ENCODE data around the gene KIF2C.
"Not testable (repeated sequence)": the region's sequence is repeated elsewhere in the genome, so short reads cannot be mapped to it uniquely, and the experiment has no call there.

The KIF2C gene

DNA sequence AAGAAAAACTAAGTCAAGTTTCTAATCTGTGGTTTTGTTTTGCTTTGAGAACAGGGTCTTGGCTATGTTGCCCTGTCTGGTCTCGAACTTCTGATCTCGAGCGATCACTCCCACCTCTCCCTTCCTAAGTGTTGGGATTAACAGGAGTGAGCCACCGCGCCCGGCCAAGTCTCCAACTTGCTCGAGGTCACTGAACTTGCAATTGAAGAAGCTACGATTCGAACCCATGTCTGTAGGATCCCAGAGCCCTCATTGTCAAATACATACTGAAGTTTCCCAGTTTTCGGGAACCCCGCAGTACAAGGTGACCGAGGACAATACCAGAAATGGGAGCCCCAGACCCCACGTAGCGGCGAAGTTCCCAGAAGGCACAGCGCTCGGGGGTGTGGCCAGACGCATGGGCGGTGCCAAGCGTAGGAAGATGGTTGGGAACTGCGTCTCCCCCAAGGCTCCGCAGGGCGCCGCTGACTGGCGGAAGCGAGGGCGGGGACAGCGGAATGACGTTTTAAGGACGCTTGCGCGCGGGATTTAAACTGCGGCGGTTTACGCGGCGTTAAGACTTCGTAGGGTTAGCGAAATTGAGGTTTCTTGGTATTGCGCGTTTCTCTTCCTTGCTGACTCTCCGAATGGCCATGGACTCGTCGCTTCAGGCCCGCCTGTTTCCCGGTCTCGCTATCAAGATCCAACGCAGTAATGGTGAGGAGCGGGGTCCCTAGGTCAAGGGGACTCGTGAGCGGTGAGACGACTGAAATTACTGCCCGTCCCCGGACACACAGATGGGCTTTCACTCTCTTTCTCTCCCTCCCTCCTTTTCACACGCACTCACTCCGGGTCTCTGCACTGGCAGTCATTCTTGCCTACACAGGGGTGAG lies at the start of gene KIF2C:
Gene KIF2C, plus strand, starts transcription at position 531 of the 872 bp plus-strand sequence. Its CDS starts 96 bp downstream, at position 627.
- in situ Hi-C loops (cut with MboI; ENCODE audit: low sequenced_read_pairs): loop anchor here (10.0 kb wide), 1 partner anchor 75 kb away; no protein-coding TSS in a partner anchor
- no peaks in the 10 kb centered on the region for H3K27me3 ChIP-seq (ENCODE audit: low read depth)
- DNase-seq (ENCODE audit: low spot score in 2 of 2): peak; percentile 97 to 99

DNA sequence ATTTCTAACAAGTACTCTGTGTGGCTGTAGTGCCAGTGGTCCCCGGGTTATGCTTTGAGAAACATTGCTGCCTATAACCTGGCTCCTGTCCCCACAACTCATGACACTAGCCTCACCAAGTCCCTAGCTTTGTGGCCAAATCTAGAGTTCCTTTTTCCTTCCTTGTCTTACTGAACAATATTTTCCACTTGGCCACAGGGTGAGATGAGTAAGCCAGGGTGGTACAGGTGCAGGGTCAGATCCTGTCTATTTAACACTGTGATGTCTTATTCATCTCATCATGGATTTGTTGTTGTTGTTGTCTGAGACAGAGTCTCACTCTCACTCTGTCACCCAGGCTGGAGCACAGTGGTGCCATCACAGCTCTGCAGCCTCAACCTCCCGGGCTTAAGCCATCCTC lies 46.5 kb upstream of the KIF2C start:
- DNase-seq (ENCODE audit: low spot score in 2 of 2): no peak
- in situ Hi-C loops (cut with MboI; ENCODE audit: low sequenced_read_pairs): no loop called here
- H3K4me1 ChIP-seq: peaks cover 22% of the 10 kb centered on the region

More for the DNA sequence above, at the start of gene KIF2C:
- Histone ChIP-seq H3K4me3 (peak within 1 kb of the TSS; percentile 80), H3K4me1 (peaks cover 16% of the 10 kb centered on the region; the same call in 1 of the 2 replicates), H3K36me3 (replicated peaks) (peaks cover 38% of the 10 kb centered on the region), H3K9me3 (no peaks in the 10 kb centered on the region)

DNA sequence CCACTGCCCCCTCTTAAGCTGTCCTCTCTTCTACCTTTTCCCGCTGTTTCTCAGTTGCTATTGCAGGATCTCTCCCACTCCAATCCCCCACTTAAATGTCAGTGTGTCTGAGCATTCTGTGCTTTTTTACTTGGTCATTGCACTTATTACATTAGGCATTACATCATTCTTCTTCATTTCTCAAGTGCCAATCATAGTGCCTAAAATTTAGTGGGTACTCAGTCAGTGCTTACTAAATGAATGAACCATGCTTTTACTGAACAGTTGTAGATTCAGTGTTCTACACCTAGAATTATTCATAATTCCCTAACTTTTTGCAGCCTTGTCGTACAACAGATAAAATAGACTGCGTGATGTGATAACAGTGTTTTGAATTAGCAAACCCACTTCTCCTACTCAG lies 45.7 kb upstream of the KIF2C start:
- no peak for DNase-seq (ENCODE audit: low spot score in 2 of 2)
- Histone ChIP-seq H3K4me3 (no peak overlapping the region), H3K36me3 (replicated peaks) (no peaks in the 10 kb centered on the region), H3K27me3 (ENCODE audit: low read depth) (no peaks in the 10 kb centered on the region), H3K9me3 (no peaks in the 10 kb centered on the region), H3K4me1 (peaks cover 15% of the 10 kb centered on the region)
- in situ Hi-C loops (cut with MboI; ENCODE audit: low sequenced_read_pairs): no loop called here

More for the DNA sequence above, 46.5 kb upstream of the KIF2C start:
- H3K36me3 ChIP-seq (replicated peaks): no peaks in the 10 kb centered on the region
- H3K27me3 ChIP-seq (ENCODE audit: low read depth): no peaks in the 10 kb centered on the region
- no peaks in the 10 kb centered on the region for H3K9me3 ChIP-seq
- no peak overlapping the region for H3K4me3 ChIP-seq

DNA sequence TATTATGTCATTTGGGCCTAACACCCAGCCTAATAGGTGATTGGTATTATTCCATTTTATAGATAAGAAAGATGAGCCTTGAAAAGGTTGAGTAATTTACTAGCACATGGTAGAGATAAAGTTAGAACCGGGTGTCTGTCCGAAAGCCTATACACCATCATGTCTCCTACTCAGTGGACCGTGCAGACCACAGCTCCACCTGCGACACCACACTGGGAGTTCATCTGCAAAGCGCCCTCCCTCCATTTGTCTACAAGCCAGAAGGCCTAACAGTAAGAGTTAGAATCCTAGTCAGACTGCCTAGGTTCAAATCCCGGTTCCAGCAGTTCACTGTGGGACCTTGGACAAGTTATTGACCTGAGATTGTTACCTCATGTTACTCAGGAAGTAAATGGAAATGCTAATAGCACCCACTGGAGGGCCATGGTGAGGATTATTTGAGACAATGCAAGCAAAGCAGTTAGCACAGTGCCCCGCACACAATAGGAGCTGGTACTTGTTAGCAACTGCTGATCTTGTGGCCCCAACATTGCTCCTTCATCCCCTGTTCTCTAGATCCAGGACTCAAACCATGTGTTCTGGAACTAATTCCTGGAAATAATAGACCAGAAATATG lies 44.7 kb upstream of the KIF2C start:
- Histone ChIP-seq H3K36me3 (replicated peaks) (no peaks in the 10 kb centered on the region), H3K4me3 (no peak overlapping the region), H3K9me3 (no peaks in the 10 kb centered on the region), H3K4me1 (peaks cover 4% of the 10 kb centered on the region), H3K27me3 (ENCODE audit: low read depth) (no peaks in the 10 kb centered on the region)
- DNase-seq (ENCODE audit: low spot score in 2 of 2): no peak
- in situ Hi-C loops (cut with MboI; ENCODE audit: low sequenced_read_pairs): no loop called here

DNA sequence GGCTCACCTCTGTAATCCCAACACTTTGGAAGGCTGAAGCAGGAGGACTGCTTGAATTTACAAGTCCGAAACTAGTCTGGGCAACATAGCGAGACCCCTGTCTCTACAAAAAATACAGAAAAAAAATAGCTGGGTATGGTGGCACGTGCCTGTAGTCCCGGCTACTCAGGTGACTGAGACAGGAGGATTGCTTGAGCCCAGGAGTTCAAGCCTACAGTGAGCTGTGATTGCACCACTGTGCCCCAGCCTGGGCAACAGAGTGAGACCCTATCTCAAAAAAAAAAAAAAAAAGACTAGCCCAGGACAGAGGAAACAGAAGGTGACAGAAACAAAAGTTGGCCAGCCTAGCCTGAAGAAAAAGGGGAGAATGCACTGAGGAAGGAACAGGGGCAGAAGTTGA lies 44.0 kb upstream of the KIF2C start:
- DNase-seq (ENCODE audit: low spot score in 2 of 2): no peak

DNA sequence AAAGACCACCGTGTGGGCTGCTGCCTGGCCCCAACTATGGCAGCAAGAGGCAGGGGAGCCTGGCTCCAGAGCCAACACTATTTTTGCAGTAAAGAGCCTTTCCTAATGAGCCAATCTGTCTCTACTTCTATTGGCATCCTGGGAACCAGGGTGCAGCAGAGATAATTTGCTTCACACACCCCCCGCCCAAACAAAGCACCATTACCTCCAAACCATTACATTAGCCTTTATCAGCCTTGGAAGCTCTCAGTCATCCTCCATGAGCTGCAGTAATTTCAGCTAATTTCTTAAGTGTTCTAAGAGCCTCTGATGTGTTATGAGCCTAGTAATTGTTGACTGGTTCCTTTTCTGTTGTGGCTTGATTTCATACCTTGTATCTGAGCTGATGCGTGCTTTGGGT lies 43.5 kb upstream of the KIF2C start:
- no peak for DNase-seq (ENCODE audit: low spot score in 2 of 2)
- H3K4me1 ChIP-seq: no peaks in the 10 kb centered on the region
- no peak overlapping the region for H3K4me3 ChIP-seq
- no peaks in the 10 kb centered on the region for H3K27me3 ChIP-seq (ENCODE audit: low read depth)
- no peaks in the 10 kb centered on the region for H3K9me3 ChIP-seq
- H3K36me3 ChIP-seq (replicated peaks): no peaks in the 10 kb centered on the region
- in situ Hi-C loops (cut with MboI; ENCODE audit: low sequenced_read_pairs): no loop called here

More for the DNA sequence above, 44.0 kb upstream of the KIF2C start:
- H3K36me3 ChIP-seq (replicated peaks): no peaks in the 10 kb centered on the region
- H3K9me3 ChIP-seq: no peaks in the 10 kb centered on the region
- no peaks in the 10 kb centered on the region for H3K4me1 ChIP-seq
- in situ Hi-C loops (cut with MboI; ENCODE audit: low sequenced_read_pairs): no loop called here
- H3K4me3 ChIP-seq: no peak overlapping the region
- no peaks in the 10 kb centered on the region for H3K27me3 ChIP-seq (ENCODE audit: low read depth)

DNA sequence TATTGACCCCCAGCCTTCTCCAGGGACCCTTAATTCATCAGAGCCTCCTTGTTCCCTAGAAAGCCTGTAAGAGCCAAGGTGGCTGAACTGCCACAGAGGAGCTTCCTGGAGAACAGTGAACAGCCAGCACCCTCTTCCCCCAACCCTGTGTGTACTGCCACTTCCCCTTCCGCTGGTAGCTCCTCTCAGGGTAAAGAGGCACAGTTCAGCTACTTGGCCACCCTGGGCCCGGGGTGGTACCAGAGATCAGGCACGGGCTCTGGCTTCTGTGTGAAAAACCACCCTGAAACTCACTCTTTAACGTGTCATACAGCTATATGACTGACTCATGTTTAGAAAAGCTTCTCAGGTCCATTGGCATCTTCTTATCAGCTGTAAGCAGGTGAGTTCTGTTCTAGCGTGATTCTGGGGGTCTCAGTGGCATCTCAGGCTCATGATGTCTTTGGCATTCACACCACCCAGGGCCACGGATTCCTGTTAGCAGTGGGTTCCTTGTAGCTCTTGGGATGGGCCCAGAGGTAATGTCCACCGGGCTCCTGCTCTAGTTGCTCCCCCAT lies 42.8 kb upstream of the KIF2C start:
- H3K27me3 ChIP-seq (ENCODE audit: low read depth): no peaks in the 10 kb centered on the region
- no peaks in the 10 kb centered on the region for H3K36me3 ChIP-seq (replicated peaks)
- H3K4me1 ChIP-seq: no peaks in the 10 kb centered on the region
- no peaks in the 10 kb centered on the region for H3K9me3 ChIP-seq
- H3K4me3 ChIP-seq: no peak overlapping the region
- in situ Hi-C loops (cut with MboI; ENCODE audit: low sequenced_read_pairs): no loop called here
- no peak for DNase-seq (ENCODE audit: low spot score in 2 of 2)

DNA sequence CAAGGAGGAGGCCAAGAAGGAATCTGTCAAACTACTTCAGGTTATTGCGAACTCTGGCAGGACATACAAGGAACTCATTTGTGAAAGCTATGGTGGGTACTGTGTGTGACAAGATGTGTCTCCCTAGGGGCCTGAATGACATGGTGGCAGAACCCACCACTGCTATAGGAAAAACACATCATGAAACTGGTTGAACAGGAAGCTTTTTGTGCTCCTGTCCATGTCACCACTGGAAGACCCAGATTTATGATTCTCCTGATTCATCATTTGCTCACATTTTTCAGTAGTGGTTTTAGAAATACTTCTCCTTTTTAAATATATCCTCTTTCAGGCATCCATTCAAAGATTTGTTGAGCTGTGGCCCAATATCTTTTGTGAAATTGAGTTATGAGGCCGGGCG lies 41.5 kb upstream of the KIF2C start:
- Histone ChIP-seq H3K4me3 (no peak overlapping the region), H3K36me3 (replicated peaks) (no peaks in the 10 kb centered on the region), H3K9me3 (no peaks in the 10 kb centered on the region), H3K27me3 (ENCODE audit: low read depth) (no peaks in the 10 kb centered on the region), H3K4me1 (no peaks in the 10 kb centered on the region)
- in situ Hi-C loops (cut with MboI; ENCODE audit: low sequenced_read_pairs): no loop called here
- no peak for DNase-seq (ENCODE audit: low spot score in 2 of 2)

DNA sequence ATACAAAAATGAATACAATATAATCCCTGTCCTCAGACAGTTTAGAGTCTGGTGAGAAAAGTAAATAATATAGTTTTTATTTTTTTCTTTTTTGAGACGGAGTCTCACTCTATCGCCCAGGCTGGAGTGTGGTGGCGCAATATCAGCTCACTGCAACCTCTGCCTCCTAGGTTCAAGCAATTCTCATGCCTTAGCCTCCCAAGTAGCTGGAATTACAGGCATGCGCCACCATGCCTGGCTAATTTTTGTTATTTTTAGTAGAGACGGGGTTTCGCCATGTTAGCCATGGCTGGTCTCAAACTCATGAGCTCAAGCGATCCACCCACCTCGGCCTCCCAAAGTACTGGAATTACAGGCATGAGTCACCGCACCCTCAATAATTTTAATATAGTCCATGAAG lies 40.3 kb upstream of the KIF2C start:
- H3K36me3 ChIP-seq (replicated peaks); in situ Hi-C loops (cut with MboI; ENCODE audit: low sequenced_read_pairs); DNase-seq (ENCODE audit: low spot score in 2 of 2); H3K9me3 ChIP-seq; H3K4me1 ChIP-seq; H3K27me3 ChIP-seq (ENCODE audit: low read depth); H3K4me3 ChIP-seq: not testable (repeated sequence)

DNA sequence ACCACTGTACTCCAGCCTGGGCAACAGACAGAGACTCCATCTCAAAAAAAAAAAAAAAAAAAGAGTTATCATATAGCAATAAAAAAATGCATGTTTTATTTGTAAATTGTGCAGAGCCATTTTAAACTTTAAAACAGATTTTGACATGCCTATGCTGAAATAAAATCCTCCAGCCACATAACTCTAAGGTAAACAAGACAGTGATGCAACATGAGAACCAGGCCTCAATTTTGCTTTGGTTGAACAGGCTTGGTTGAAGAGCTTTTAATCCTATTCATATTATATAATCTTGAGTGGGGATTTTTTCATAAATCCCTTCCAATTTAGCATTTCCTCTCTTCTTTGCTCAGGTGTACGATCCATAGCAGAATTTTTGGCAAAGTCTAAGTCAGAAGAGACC lies 39.1 kb upstream of the KIF2C start:
- Histone ChIP-seq H3K36me3 (replicated peaks) (no peaks in the 10 kb centered on the region), H3K4me1 (no peaks in the 10 kb centered on the region), H3K4me3 (no peak overlapping the region), H3K27me3 (ENCODE audit: low read depth) (no peaks in the 10 kb centered on the region), H3K9me3 (no peaks in the 10 kb centered on the region)
- DNase-seq (ENCODE audit: low spot score in 2 of 2): no peak
- in situ Hi-C loops (cut with MboI; ENCODE audit: low sequenced_read_pairs): loop anchor here (25.0 kb wide), 1 partner anchor 612 kb away; no protein-coding TSS in a partner anchor

DNA sequence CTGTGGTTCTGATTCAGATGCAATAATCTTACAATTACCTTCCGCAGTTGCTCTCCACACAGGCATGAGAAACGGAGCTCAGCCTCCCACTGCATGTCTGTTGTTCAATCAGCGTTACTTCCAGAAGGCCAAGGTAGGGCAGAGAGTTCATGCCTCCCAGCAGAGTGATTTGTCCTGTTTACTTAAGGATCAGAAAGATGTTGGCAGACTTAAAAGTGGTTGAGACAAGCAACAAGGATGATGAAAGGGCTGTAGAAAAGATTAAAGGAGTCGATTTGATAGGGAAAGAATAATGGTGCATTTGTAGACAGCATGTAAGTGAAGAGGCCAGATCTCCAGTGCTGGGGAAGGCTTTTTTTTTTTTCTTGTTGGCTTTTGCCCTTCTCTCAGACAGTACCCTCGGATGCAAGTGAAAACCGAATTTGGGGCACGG lies 38.5 kb upstream of the KIF2C start:
- H3K4me1 ChIP-seq: no peaks in the 10 kb centered on the region
- no peak overlapping the region for H3K4me3 ChIP-seq
- no peaks in the 10 kb centered on the region for H3K36me3 ChIP-seq (replicated peaks)
- no peaks in the 10 kb centered on the region for H3K9me3 ChIP-seq
- H3K27me3 ChIP-seq (ENCODE audit: low read depth): no peaks in the 10 kb centered on the region
- DNase-seq (ENCODE audit: low spot score in 2 of 2): no peak
- in situ Hi-C loops (cut with MboI; ENCODE audit: low sequenced_read_pairs): loop anchor here (25.0 kb wide), 1 partner anchor 611 kb away; no protein-coding TSS in a partner anchor

DNA sequence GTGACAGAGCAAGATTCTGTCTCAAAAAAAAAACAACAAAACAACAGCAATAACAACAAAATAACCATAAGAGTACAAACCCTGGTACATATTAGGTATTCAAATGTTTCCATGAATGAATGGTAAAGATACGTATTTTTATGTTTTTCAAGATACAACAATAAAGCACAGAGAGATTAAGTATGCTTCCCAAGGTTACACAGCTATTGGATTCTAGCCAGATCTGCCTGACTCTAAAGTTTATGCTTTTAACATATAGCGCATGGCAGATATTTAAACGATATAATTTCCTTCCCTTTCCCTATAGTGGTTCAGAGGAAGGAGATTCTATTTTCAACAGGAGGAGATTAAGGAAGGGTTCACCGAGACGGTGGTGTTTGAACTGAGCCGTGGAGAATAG lies 34.2 kb upstream of the KIF2C start:
- in situ Hi-C loops (cut with MboI; ENCODE audit: low sequenced_read_pairs): loop anchor here (25.0 kb wide), 1 partner anchor 607 kb away; no protein-coding TSS in a partner anchor
- no peaks in the 10 kb centered on the region for H3K27me3 ChIP-seq (ENCODE audit: low read depth)
- no peak for DNase-seq (ENCODE audit: low spot score in 2 of 2)
- H3K9me3 ChIP-seq: no peaks in the 10 kb centered on the region; the same call in 1 of the 2 replicates
- no peaks in the 10 kb centered on the region for H3K36me3 ChIP-seq (replicated peaks)
- H3K4me3 ChIP-seq: no peak overlapping the region
- peaks cover 5% of the 10 kb centered on the region; the same call in 1 of the 2 replicates for H3K4me1 ChIP-seq

DNA sequence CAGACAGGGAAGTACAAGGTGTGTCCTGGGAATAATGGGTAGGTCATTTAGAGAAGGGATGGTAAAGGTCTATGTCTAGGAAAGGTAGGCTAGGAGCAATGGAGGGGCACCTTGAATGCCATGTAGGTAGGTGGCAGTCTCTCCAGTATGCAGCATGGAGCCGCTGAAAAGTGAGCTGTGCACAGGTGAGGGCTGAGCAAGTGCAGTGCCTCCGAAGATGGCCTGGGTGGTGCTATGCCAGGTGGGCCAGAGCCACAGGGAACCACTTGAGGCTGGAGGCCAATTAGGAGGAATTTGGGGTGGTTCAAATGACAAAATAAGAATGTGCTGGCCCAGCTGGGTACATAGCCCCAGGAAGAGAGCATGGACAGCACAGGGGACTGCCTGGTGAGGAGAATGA lies 33.7 kb upstream of the KIF2C start:
- DNase-seq (ENCODE audit: low spot score in 2 of 2): no peak
- peaks cover 4% of the 10 kb centered on the region; the same call in 1 of the 2 replicates for H3K27me3 ChIP-seq (ENCODE audit: low read depth)
- in situ Hi-C loops (cut with MboI; ENCODE audit: low sequenced_read_pairs): loop anchor here (25.0 kb wide), 1 partner anchor 606 kb away; no protein-coding TSS in a partner anchor
- H3K4me1 ChIP-seq: peaks cover 5% of the 10 kb centered on the region; the same call in 1 of the 2 replicates
- no peaks in the 10 kb centered on the region; the same call in 1 of the 2 replicates for H3K9me3 ChIP-seq
- no peaks in the 10 kb centered on the region for H3K36me3 ChIP-seq (replicated peaks)
- H3K4me3 ChIP-seq: no peak overlapping the region
